ENCODE measurements around the gene MYCBPAP. TPM values are rescaled to one million over a fixed set of nuclear protein-coding genes. Genes with fewer than 3 reads are reported as not detected.

Gene MYCBPAP
- total RNA-seq, 2 experiments from 2014 or later: 0.78 to 1.5 TPM

DNA sequence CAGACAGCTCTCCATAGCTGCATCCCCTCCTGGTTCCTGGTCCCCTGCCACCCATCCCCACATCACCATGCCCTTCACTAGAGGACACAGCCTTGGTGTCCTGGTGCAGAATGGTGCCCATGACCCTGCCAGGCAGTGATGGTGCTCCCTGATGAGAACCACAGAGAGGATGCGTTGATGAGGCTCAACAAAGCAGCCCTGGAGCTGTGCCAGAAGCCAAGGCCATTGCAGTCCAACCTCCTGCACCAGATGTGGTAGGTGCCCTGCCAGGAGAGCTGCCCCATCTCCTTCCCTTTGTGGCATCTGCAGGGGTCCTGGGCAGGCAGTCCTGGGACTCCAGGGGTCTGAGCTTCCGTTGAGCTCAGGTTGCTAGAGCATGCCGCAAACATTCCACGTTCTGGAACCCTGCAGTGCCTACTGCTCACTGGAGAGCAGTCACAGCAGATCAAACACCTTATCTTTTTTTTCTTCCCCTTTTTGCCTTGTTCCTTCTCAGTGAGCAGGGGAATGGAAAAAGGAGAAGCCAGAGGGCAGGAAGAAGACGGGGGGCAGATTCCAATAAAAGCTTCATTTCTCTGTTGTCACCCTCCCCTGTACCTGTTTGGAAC lies 19.0 kb downstream of the MYCBPAP start:
- Histone ChIP-seq H3K4me3 (ENCODE audit: low read length) (no peak overlapping the region), H3K36me3 (ENCODE audit: insufficient read depth, low read length) (no peaks in the 10 kb centered on the region), H3K27ac (ENCODE audit: low read depth in 1 of 2, low read length in 2 of 2) (no peak overlapping the region), H3K9me3 (ENCODE audit: control insufficient read depth in 1 of 2, insufficient read depth in 1 of 2, low read length in 2 of 2) (peaks cover 0 to 2% of the 10 kb centered on the region in 2 experiments), H3K27me3 (ENCODE audit: control insufficient read depth in 1 of 2, insufficient read depth in 2 of 2, low read length in 2 of 2) (peaks cover 21 to 26% of the 10 kb centered on the region in 2 experiments), H3K4me1 (ENCODE audit: insufficient read depth, low read length) (peaks cover 2% of the 10 kb centered on the region)
- DNase-seq (no peak), ATAC-seq (ENCODE audit: poor library complexity) (no peak)
- intact Hi-C loops (cut with DNase I, micrococcal nuclease): no loop called here
- no peak overlapping the region for H3K27ac Mint-ChIP-seq
- H3K9me3 Mint-ChIP-seq: no peaks in the 10 kb centered on the region
- ChIA-PET POLR2A (no interaction called here), CTCF (no interaction called here)
- peaks cover 41% of the 10 kb centered on the region for H3K27me3 Mint-ChIP-seq
- no peak overlapping the region for H3K4me3 Mint-ChIP-seq
- H3K4me1 Mint-ChIP-seq (ENCODE audit: low read depth): no peaks in the 10 kb centered on the region
- TF ChIP-seq, protein P1, sequence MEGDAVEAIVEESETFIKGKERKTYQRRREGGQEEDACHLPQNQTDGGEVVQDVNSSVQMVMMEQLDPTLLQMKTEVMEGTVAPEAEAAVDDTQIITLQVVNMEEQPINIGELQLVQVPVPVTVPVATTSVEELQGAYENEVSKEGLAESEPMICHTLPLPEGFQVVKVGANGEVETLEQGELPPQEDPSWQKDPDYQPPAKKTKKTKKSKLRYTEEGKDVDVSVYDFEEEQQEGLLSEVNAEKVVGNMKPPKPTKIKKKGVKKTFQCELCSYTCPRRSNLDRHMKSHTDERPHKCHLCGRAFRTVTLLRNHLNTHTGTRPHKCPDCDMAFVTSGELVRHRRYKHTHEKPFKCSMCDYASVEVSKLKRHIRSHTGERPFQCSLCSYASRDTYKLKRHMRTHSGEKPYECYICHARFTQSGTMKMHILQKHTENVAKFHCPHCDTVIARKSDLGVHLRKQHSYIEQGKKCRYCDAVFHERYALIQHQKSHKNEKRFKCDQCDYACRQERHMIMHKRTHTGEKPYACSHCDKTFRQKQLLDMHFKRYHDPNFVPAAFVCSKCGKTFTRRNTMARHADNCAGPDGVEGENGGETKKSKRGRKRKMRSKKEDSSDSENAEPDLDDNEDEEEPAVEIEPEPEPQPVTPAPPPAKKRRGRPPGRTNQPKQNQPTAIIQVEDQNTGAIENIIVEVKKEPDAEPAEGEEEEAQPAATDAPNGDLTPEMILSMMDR (IDR thresholded peaks at IDR 0.05): no peak
- no peaks in the 10 kb centered on the region for H3K36me3 Mint-ChIP-seq (ENCODE audit: low read depth)

DNA sequence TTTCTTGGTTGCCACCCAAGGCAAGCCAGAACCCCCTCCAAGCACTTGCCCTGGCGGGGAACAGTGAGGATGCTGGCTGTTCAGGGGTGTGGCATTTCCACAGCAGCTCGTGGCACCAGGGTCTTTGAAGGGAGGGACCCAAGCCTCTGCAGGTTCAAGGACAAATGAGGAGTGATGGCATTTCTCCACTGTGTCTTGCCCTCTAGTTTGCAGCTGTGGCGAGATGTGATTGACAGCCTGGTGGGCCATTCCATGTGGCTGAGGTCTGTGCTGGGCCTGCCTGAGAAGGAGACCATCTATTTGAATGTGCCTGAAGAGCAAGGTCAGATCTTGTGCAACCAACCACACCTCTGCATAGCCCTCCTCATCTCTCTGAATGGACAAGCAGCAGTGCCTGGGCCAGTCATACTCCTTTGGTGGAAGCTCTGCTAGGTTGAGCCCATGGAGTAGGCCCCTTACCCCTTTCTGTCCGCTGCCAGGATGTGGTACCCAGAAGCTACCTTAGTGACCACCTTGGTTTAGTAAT lies 19.8 kb downstream of the MYCBPAP start:
- no peak overlapping the region for H3K27ac Mint-ChIP-seq
- intact Hi-C loops (cut with DNase I, micrococcal nuclease): no loop called here
- POLR2A ChIA-PET: no interaction called here

DNA sequence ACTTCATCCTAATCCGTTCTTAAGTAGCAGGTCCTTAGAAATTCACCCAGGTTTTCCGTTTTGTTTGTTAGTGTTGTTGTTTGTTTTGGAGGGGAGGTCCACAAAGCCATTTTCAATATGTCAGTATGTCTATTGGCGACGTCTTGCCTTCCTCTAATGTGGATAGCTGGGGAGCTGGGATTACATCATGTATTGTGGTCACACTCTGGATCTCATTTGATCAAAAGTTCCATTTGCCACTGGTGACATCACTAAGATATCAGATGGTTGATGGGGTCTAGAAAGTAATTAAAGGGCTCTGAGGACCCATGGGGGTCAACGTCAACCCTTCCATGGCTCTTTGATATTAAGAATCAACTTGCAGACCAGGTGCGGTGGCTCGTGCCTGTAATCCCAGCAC lies 21.6 kb downstream of the MYCBPAP start:
- Mint-ChIP-seq H3K9me3 (no peaks in the 10 kb centered on the region), H3K27ac (no peak overlapping the region), H3K27me3 (peaks cover 64% of the 10 kb centered on the region), H3K4me1 (ENCODE audit: low read depth) (peaks cover 9% of the 10 kb centered on the region), H3K36me3 (ENCODE audit: low read depth) (no peaks in the 10 kb centered on the region), H3K4me3 (no peak overlapping the region)
- Histone ChIP-seq H3K9me3 (ENCODE audit: control insufficient read depth in 1 of 2, insufficient read depth in 1 of 2, low read length in 2 of 2) (peaks cover 0 to 8% of the 10 kb centered on the region in 2 experiments), H3K4me3 (ENCODE audit: low read length) (no peak overlapping the region), H3K4me1 (ENCODE audit: insufficient read depth, low read length) (peaks cover 20% of the 10 kb centered on the region), H3K27ac (ENCODE audit: low read depth in 1 of 2, low read length in 2 of 2) (no peak overlapping the region), H3K27me3 (ENCODE audit: control insufficient read depth in 1 of 2, insufficient read depth in 2 of 2, low read length in 2 of 2) (peaks cover 41 to 42% of the 10 kb centered on the region in 2 experiments), H3K36me3 (ENCODE audit: insufficient read depth, low read length) (no peaks in the 10 kb centered on the region)
- no peak for ATAC-seq (ENCODE audit: poor library complexity)
- TF ChIP-seq, protein P1 (IDR thresholded peaks at IDR 0.05): no peak
- CTCF ChIA-PET: no interaction called here
- intact Hi-C loops (cut with DNase I, micrococcal nuclease): no loop called here
- DNase-seq: no peak
- POLR2A ChIA-PET: no interaction called here

More for the DNA sequence above, 19.8 kb downstream of the MYCBPAP start:
- Histone ChIP-seq H3K27ac (ENCODE audit: low read depth in 1 of 2, low read length in 2 of 2) (no peak overlapping the region), H3K4me1 (ENCODE audit: insufficient read depth, low read length) (peaks cover 10% of the 10 kb centered on the region), H3K4me3 (ENCODE audit: low read length) (no peak overlapping the region), H3K36me3 (ENCODE audit: insufficient read depth, low read length) (no peaks in the 10 kb centered on the region), H3K9me3 (ENCODE audit: control insufficient read depth in 1 of 2, insufficient read depth in 1 of 2, low read length in 2 of 2) (peaks cover 0 to 8% of the 10 kb centered on the region in 2 experiments), H3K27me3 (ENCODE audit: control insufficient read depth in 1 of 2, insufficient read depth in 2 of 2, low read length in 2 of 2) (peaks cover 27 to 33% of the 10 kb centered on the region in 2 experiments)
- H3K4me3 Mint-ChIP-seq: no peak overlapping the region
- TF ChIP-seq, protein P1 (IDR thresholded peaks at IDR 0.05): no peak
- DNase-seq (no peak), ATAC-seq (ENCODE audit: poor library complexity) (no peak)
- H3K27me3 Mint-ChIP-seq: peaks cover 48% of the 10 kb centered on the region
- no peaks in the 10 kb centered on the region for H3K9me3 Mint-ChIP-seq
- CTCF ChIA-PET: no interaction called here
- peaks cover under 1% of the 10 kb centered on the region for H3K4me1 Mint-ChIP-seq (ENCODE audit: low read depth)
- H3K36me3 Mint-ChIP-seq (ENCODE audit: low read depth): no peaks in the 10 kb centered on the region

Measured in CD4-positive, alpha-beta T cell (primary cell).